Body of pancreas (tissue), 4 donors: Measurements from ENCODE around the gene CMTM4.

Source experiments
- POLR2A ChIP-seq, 3 donors: fragments of 450-650 bp; IDR thresholded peaks; one replicate each; pipeline ENCODE4 v1.6.1; 2016; ENCODE audit warnings: antibody characterized with exemption in 3 of 3, mild to moderate bottlenecking in 2 of 3
- TF ChIP-seq, protein P1 (sequence below), 7 experiments: fragments of 450-650 bp in 4 of 7; fragments of 200-600 bp in 3 of 7; sonication (generic) in 3 of 7; IDR thresholded peaks; one replicate each; pipeline ENCODE4 v1.5.1; 2016 to 2019; ENCODE audit warnings: antibody characterized with exemption in 7 of 7

- TF ChIP-seq, protein P1, sequence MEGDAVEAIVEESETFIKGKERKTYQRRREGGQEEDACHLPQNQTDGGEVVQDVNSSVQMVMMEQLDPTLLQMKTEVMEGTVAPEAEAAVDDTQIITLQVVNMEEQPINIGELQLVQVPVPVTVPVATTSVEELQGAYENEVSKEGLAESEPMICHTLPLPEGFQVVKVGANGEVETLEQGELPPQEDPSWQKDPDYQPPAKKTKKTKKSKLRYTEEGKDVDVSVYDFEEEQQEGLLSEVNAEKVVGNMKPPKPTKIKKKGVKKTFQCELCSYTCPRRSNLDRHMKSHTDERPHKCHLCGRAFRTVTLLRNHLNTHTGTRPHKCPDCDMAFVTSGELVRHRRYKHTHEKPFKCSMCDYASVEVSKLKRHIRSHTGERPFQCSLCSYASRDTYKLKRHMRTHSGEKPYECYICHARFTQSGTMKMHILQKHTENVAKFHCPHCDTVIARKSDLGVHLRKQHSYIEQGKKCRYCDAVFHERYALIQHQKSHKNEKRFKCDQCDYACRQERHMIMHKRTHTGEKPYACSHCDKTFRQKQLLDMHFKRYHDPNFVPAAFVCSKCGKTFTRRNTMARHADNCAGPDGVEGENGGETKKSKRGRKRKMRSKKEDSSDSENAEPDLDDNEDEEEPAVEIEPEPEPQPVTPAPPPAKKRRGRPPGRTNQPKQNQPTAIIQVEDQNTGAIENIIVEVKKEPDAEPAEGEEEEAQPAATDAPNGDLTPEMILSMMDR (IDR thresholded peaks at IDR 0.05) = no peak
- no peak for TF ChIP-seq POLR2A (IDR thresholded peaks at IDR 0.05)
Observed at GRCh38 chr16:66601471-66601870, 95.1 kb downstream of the CMTM4 start.
